Measurements from ENCODE around the gene ANKRD22.

- no peak for TF ChIP-seq GLIS3 (CRISPR knock-in tag; IDR thresholded peaks at IDR 0.05)
- TF ChIP-seq TCF4 (CRISPR knock-in tag; IDR thresholded peaks at IDR 0.05; ENCODE audit: borderline replicate concordance): no peak
- peak; percentile 78; the same call in 1 of the 2 replicates for TF ChIP-seq TOX (CRISPR knock-in tag; IDR thresholded peaks at IDR 0.05; ENCODE audit: borderline replicate concordance)
- no peak for TF ChIP-seq PATZ1 (CRISPR knock-in tag; IDR thresholded peaks at IDR 0.05; ENCODE audit: borderline replicate concordance)
- no peak for TF ChIP-seq PPARA (CRISPR knock-in tag; IDR thresholded peaks at IDR 0.05; ENCODE audit: borderline replicate concordance)
- TF ChIP-seq CREB5 (CRISPR knock-in tag; IDR thresholded peaks at IDR 0.05; ENCODE audit: low read depth): no peak
- TF ChIP-seq BACH2 (CRISPR knock-in tag; IDR thresholded peaks at IDR 0.05; ENCODE audit: borderline replicate concordance): no peak
- no peak for TF ChIP-seq OSR1 (CRISPR knock-in tag; IDR thresholded peaks at IDR 0.05)
- no peak for TF ChIP-seq ZFP3 (CRISPR knock-in tag; IDR thresholded peaks at IDR 0.05)
- peak; percentile 72 for TF ChIP-seq ISL1 (CRISPR knock-in tag; IDR thresholded peaks at IDR 0.05)
- no peak for TF ChIP-seq ZFP30 (CRISPR knock-in tag; IDR thresholded peaks at IDR 0.05)
- TF ChIP-seq ARNTL (CRISPR knock-in tag; IDR thresholded peaks at IDR 0.05; ENCODE audit: borderline replicate concordance, low read depth): no peak
Observed at GRCh38 chr10:88881320-88881719, 29.7 kb upstream of the ANKRD22 start.

Data from SK-N-SH treated with all-trans-retinoic acid at 6 μM for 48 hours (cell line).